Activated CD8-positive, alpha-beta memory T cell treated with anti-CD3 and anti-CD28 coated beads for 36 hours (primary cell): Measurements from ENCODE around the gene PHLPP1. TPM values are rescaled to one million over a fixed set of nuclear protein-coding genes. Genes with fewer than 3 reads are reported as not detected.
"Not testable (repeated sequence)": the region's sequence is repeated elsewhere in the genome, so short reads cannot be mapped to it uniquely, and the experiment has no call there.

Source experiments
- CTCF ChIA-PET: fragments of 350-600 bp; sonication (Branson Sonifier 250); formaldehyde crosslinking; loops from one replicate; lab custom pipeline; 2021; ENCODE audit warnings: antibody characterized with exemption; lab: Charles Lee
- POLR2A ChIA-PET: fragments of 350-600 bp; sonication (Branson Sonifier 250); formaldehyde crosslinking; loops from one replicate; lab custom pipeline; 2021; ENCODE audit warnings: antibody characterized with exemption; lab: Charles Lee
- total RNA-seq, 2 experiments: library from RNA; stranded (reverse); gene quantifications; one replicate each; pipeline ENCODE4 v1.2.3, GENCODE V29; 2021

The PHLPP1 gene
- total RNA-seq, 2 experiments from 2014 or later: 13.6 to 14.9 TPM

GRCh38 chr18:62894681-62895390 is 179.5 kb downstream of the PHLPP1 start:
- CTCF ChIA-PET: no interaction called here
- POLR2A ChIA-PET: interaction anchor here (0.7 kb wide), 1 partner anchor 204 kb away, joined by 3 read pairs; no protein-coding TSS in a partner anchor

- CTCF ChIA-PET: no interaction called here
- POLR2A ChIA-PET: no interaction called here
These were observed 181.8 kb downstream of the PHLPP1 start for GRCh38 chr18:62897153-62897552.

- ChIA-PET CTCF (no interaction called here), POLR2A (interaction anchor here (1.2 kb wide), 1 partner anchor 24 kb away, joined by 4 read pairs; no protein-coding TSS in a partner anchor)
These were observed 183.0 kb downstream of the PHLPP1 start for GRCh38 chr18:62898359-62898758.

- CTCF ChIA-PET: no interaction called here
- POLR2A ChIA-PET: no interaction called here
These were observed 184.2 kb downstream of the PHLPP1 start for GRCh38 chr18:62899534-62899933.

GRCh38 chr18:62900132-62900883 is 185.0 kb downstream of the PHLPP1 start:
- POLR2A ChIA-PET: interaction anchor here (0.6 kb wide), 1 partner anchor 185 kb away, joined by 4 read pairs; the partner anchor contains the start of gene PHLPP1
- CTCF ChIA-PET: interaction anchor here (1.1 kb wide), 1 partner anchor 12 kb away, joined by 6 read pairs; no protein-coding TSS in a partner anchor

GRCh38 chr18:62902776-62903175 is 187.4 kb downstream of the PHLPP1 start:
- CTCF ChIA-PET: no interaction called here

GRCh38 chr18:62904396-62905285 is 189.3 kb downstream of the PHLPP1 start:
- ChIA-PET CTCF (no interaction called here), POLR2A (no interaction called here)

More at GRCh38 chr18:62902776-62903175, 187.4 kb downstream of the PHLPP1 start:
- POLR2A ChIA-PET: no interaction called here

GRCh38 chr18:62912885-62913284 is 197.5 kb downstream of the PHLPP1 start:
- POLR2A ChIA-PET: interaction anchor here (0.7 kb wide), 1 partner anchor 263 kb away, joined by 9 read pairs; no protein-coding TSS in a partner anchor
- CTCF ChIA-PET: no interaction called here

GRCh38 chr18:62913824-62914223 is 198.5 kb downstream of the PHLPP1 start:
- CTCF ChIA-PET: interaction anchor here (0.7 to 0.8 kb wide), 2 partner anchors 31 to 35 kb away, joined by 3 to 4 read pairs; no protein-coding TSS in a partner anchor

GRCh38 chr18:62914871-62915392 is 199.6 kb downstream of the PHLPP1 start:
- ChIA-PET POLR2A (no interaction called here), CTCF (no interaction called here)

More at GRCh38 chr18:62913824-62914223, 198.5 kb downstream of the PHLPP1 start:
- POLR2A ChIA-PET: not testable (repeated sequence)

- ChIA-PET POLR2A (no interaction called here), CTCF (no interaction called here)
These were observed 203.0 kb downstream of the PHLPP1 start for GRCh38 chr18:62918361-62918760.

- POLR2A ChIA-PET: no interaction called here
- CTCF ChIA-PET: no interaction called here
These were observed 203.9 kb downstream of the PHLPP1 start for GRCh38 chr18:62919109-62919838.

- ChIA-PET POLR2A (no interaction called here), CTCF (no interaction called here)
These were observed 209.8 kb downstream of the PHLPP1 start for GRCh38 chr18:62925031-62925688.

- ChIA-PET CTCF (no interaction called here), POLR2A (no interaction called here)
These were observed 213.0 kb downstream of the PHLPP1 start for GRCh38 chr18:62928326-62928725.

- ChIA-PET CTCF (no interaction called here), POLR2A (no interaction called here)
These were observed 218.0 kb downstream of the PHLPP1 start for GRCh38 chr18:62933261-62933887.

- POLR2A ChIA-PET: no interaction called here
- CTCF ChIA-PET: no interaction called here
These were observed 220.7 kb downstream of the PHLPP1 start for GRCh38 chr18:62935994-62936393.

GRCh38 chr18:62937065-62937464 is 221.7 kb downstream of the PHLPP1 start:
- ChIA-PET POLR2A (no interaction called here), CTCF (no interaction called here)

GRCh38 chr18:62938006-62938405 is 222.7 kb downstream of the PHLPP1 start:
- CTCF ChIA-PET: no interaction called here
- POLR2A ChIA-PET: no interaction called here
